Suprapubic skin (tissue), 4 donors: ENCODE data around the gene DNAH8. TPM values are rescaled to one million over a fixed set of nuclear protein-coding genes. Genes with fewer than 3 reads are reported as not detected.

Source experiments
- DNase-seq, 2 donors: peaks; one replicate each; pipeline ENCODE4 v3.0.0-alpha.2; 2019; ENCODE audit warnings: low spot score in 2 of 2
- H3K27ac ChIP-seq: fragments of 200-600 bp; sonication (generic); one replicate; pipeline ENCODE4 v1.5.1; 2019
- H3K27me3 ChIP-seq: fragments of 200-600 bp; sonication (generic); one replicate; pipeline ENCODE4 v1.5.1; 2019
- H3K36me3 ChIP-seq: fragments of 200-600 bp; sonication (generic); one replicate; pipeline ENCODE4 v1.5.1; 2019
- H3K4me1 ChIP-seq: fragments of 200-600 bp; sonication (generic); one replicate; pipeline ENCODE4 v1.5.1; 2019
- H3K4me3 ChIP-seq: fragments of 200-600 bp; sonication (generic); one replicate; pipeline ENCODE4 v1.5.1; 2019; ENCODE audit warnings: mild to moderate bottlenecking
- H3K9me3 ChIP-seq: fragments of 200-600 bp; sonication (generic); one replicate; pipeline ENCODE4 v1.5.1; 2019
- CTCF ChIP-seq, 2 donors: fragments of 200-600 bp in 1 of 2; fragments of 450-650 bp in 1 of 2; sonication (generic) in 1 of 2; IDR thresholded peaks; one replicate each; pipeline ENCODE4 v1.5.1; 2016 to 2019; ENCODE audit warnings: antibody characterized with exemption in 2 of 2, mild to moderate bottlenecking in 1 of 2, moderate library complexity in 1 of 2
- EP300 ChIP-seq: sonication (generic); formaldehyde crosslinking; IDR thresholded peaks from one replicate; pipeline ENCODE4 v1.6.1; 2017; ENCODE audit warnings: antibody characterized with exemption
- POLR2A ChIP-seq, 2 donors: fragments of 450-650 bp; IDR thresholded peaks; one replicate each; pipeline ENCODE4 v1.6.1; 2017; ENCODE audit warnings: antibody characterized with exemption in 2 of 2, mild to moderate bottlenecking in 2 of 2, moderate library complexity in 2 of 2
- POLR2AphosphoS5 ChIP-seq, 3 donors: sonication (generic); formaldehyde crosslinking; IDR thresholded peaks; one replicate each; pipeline ENCODE4 v1.6.1; 2017; ENCODE audit warnings: antibody characterized with exemption in 3 of 3
- WGBS: methylation state at CpG from one replicate; pipeline ENCODE4 v1.1.5; 2018; 5-methylcytosine and 5-hydroxymethylcytosine counted together
- total RNA-seq, 4 donors: library from RNA; depleted of rRNA; stranded (reverse); fragments of >200 nt; gene quantifications; one replicate each; pipeline ENCODE4 v1.1.0, GENCODE V29; 2016

DNAH8 gene
- total RNA-seq, 4 donors from 2014 or later: 0.04 to 0.23 (median 0.08) TPM; not detected in 1

DNA sequence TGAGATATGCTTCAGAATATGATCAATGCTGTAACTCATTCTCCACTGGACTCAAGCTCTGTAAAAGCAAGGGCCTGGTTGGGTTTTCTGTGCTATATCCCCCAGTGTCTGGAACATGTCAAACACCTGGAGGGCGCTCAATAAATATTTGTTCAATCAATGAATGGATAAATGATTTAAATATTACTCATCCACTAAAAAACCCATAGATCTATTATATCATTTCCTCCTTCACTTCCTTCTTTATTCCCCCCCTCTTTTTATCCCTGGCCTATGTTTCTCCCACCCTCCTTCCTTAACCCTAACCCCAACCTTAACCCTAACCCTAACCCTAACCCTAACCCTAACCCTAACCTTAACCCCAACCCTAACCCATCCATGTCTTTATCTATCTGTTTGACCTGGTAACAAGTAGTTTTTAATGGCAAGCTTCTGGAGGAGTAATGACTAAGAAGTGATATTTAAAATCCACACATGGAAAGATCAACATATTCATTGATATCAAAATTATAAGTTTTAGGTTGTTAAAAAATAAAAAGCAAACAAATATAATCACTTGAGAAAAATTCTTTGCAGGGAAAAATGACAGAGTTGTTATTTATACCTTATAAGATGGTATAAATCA lies 229.7 kb downstream of the DNAH8 start:
- WGBS: 88% methylated on average over 1 of the region's 1 CpG
- DNase-seq: no peak
- Histone ChIP-seq H3K4me3 (no peak overlapping the region), H3K27me3 (no peaks in the 10 kb centered on the region), H3K27ac (no peak overlapping the region), H3K9me3 (no peaks in the 10 kb centered on the region), H3K36me3 (no peaks in the 10 kb centered on the region), H3K4me1 (no peaks in the 10 kb centered on the region)
- TF ChIP-seq POLR2A (IDR thresholded peaks at IDR 0.05): no peak
- TF ChIP-seq CTCF (IDR thresholded peaks at IDR 0.05): no peak
- TF ChIP-seq POLR2AphosphoS5 (IDR thresholded peaks at IDR 0.05): no peak
- no peak for TF ChIP-seq EP300

DNA sequence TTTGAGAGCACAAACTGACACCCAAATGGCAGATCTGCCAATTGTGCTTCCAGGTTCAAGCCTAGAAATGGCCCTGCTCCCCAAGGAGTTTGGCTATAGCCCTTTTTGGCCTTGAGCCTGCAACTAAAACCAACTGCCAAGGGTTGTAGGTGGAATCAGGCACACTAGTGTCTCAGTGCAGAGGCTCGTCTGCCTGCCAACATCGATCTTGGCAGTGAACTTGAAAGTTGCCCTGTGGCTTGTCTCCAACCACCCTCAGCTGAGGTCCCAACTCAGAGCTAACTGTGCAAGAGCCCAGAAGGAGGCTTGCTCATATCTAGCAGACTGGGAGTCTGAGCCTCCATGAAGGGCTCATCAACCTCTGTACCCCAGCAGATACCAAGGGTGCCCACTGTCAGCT lies 240.8 kb downstream of the DNAH8 start:
- 17% methylated on average over 2 of the region's 2 CpGs for WGBS
- DNase-seq: no peak
- TF ChIP-seq CTCF (IDR thresholded peaks at IDR 0.05) (no peak), POLR2AphosphoS5 (IDR thresholded peaks at IDR 0.05) (no peak), POLR2A (IDR thresholded peaks at IDR 0.05) (no peak), EP300 (no peak)
- Histone ChIP-seq H3K36me3 (no peaks in the 10 kb centered on the region), H3K4me1 (no peaks in the 10 kb centered on the region), H3K27ac (no peak overlapping the region), H3K27me3 (peaks cover 6% of the 10 kb centered on the region), H3K4me3 (no peak overlapping the region), H3K9me3 (no peaks in the 10 kb centered on the region)

DNA sequence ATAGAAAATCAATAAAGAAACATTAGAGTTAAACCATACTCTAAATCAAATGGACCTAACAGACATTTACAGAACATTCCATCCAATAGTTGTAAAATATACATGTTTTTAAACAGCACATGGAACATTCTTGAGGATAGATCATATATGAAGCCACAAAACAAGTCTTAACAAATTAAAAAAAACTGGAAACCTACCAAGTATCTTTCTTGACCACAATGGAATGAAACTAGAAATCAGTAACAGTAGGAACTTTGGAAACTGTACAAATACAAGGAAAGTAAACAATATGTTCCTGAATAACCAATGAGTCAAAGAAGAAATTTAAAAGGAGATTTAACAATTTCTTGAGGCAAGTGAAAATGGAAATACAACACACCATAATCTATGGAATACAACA lies 242.3 kb downstream of the DNAH8 start:
- Histone ChIP-seq H3K9me3 (no peaks in the 10 kb centered on the region), H3K27ac (no peak overlapping the region), H3K4me1 (no peaks in the 10 kb centered on the region), H3K4me3 (no peak overlapping the region), H3K27me3 (peaks cover 6% of the 10 kb centered on the region), H3K36me3 (no peaks in the 10 kb centered on the region)
- no peak for TF ChIP-seq EP300
- TF ChIP-seq POLR2A (IDR thresholded peaks at IDR 0.05): no peak
- TF ChIP-seq POLR2AphosphoS5 (IDR thresholded peaks at IDR 0.05): no peak
- DNase-seq: no peak

DNA sequence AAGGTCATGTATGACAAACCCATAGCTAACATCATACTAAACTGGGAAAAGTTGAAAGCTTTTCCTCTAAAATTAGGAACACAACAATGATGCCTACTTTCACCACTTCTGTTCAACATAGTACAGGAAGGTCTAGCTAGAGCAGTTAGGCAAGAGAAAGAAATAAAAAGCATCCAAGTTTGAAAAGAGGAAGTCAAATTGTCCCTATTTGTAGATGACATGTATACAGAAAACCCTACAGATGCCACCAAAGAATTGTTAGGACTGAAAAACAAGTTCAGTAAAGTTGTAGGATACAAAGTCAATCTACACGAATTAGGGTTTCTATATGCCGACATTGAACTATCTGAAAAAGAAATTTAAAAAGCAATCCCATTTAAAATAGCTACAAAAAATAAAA lies 244.0 kb downstream of the DNAH8 start:
- H3K4me3 ChIP-seq: no peak overlapping the region

DNA sequence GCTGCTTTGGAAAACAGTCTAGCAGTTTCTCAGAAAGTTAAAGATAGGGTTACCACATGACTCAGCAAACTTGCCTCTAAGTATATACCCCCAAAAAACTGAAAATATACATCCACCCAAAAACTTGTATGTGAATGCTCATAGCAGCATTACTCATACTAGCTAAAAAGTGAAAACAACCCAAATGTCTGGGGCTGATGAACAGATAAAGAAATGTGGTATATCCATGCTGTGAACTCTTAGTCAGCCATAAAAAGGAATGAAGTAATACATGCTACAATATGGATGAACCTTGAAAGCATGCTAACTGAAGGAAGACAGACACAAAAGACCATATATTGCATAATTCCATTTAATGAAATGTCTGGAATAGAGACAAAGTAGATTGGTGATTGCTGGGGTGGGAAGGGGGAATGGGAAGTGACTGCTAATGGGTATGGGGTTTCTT lies 253.6 kb downstream of the DNAH8 start:
- no peak overlapping the region for H3K27ac ChIP-seq
- H3K36me3 ChIP-seq: no peaks in the 10 kb centered on the region
- H3K9me3 ChIP-seq: no peaks in the 10 kb centered on the region
- TF ChIP-seq POLR2A (IDR thresholded peaks at IDR 0.05): no peak
- no peak for TF ChIP-seq CTCF (IDR thresholded peaks at IDR 0.05)
- no peak overlapping the region for H3K4me3 ChIP-seq
- DNase-seq: no peak
- H3K4me1 ChIP-seq: no peaks in the 10 kb centered on the region
- H3K27me3 ChIP-seq: no peaks in the 10 kb centered on the region

More for the DNA sequence above, 244.0 kb downstream of the DNAH8 start:
- WGBS: 86% methylated on average over 2 of the region's 2 CpGs
- Histone ChIP-seq H3K9me3 (no peaks in the 10 kb centered on the region), H3K36me3 (no peaks in the 10 kb centered on the region), H3K27me3 (peaks cover 6% of the 10 kb centered on the region), H3K27ac (no peak overlapping the region), H3K4me1 (no peaks in the 10 kb centered on the region)
- TF ChIP-seq EP300 (no peak), POLR2A (IDR thresholded peaks at IDR 0.05) (no peak), POLR2AphosphoS5 (IDR thresholded peaks at IDR 0.05) (no peak), CTCF (IDR thresholded peaks at IDR 0.05) (no peak)
- DNase-seq: no peak
